Sciatic nerve (tissue), 2 donors: ENCODE data around the gene SWAP70. TPM values are rescaled to one million over a fixed set of nuclear protein-coding genes. Genes with fewer than 3 reads are reported as not detected.

Experiments used
- ATAC-seq: fragments of 200-7000 bp; cut with Tn5 transposase; one replicate; pipeline ENCODE4 v1.9.1; 2020; ENCODE audit warnings: mild to moderate bottlenecking, moderate library complexity
- DNase-seq: peaks from one replicate; pipeline ENCODE4 v3.0.0-alpha.2; 2020; ENCODE audit warnings: low spot score
- intact Hi-C: fragments of 100-400 bp; cut with DNase I; formaldehyde crosslinking; loops from one replicate; pipeline ENCODE4 v1.14.2; 2022
- total RNA-seq: library from RNA; stranded (reverse); fragmentation: NEBNext Ultra II Directional; extraction: Animal tissue kit (Norgen Biotek cat#: 25700); gene quantifications from one replicate; pipeline ENCODE4 v1.2.1, GENCODE V29; 2021
- donor health status: DM: no; HTN: no; CAD: no.
- donor health status: DM: no; HTN: no; CAD: no.

SWAP70 gene
- total RNA-seq, 1 donor from 2014 or later = 90.1 TPM

DNA sequence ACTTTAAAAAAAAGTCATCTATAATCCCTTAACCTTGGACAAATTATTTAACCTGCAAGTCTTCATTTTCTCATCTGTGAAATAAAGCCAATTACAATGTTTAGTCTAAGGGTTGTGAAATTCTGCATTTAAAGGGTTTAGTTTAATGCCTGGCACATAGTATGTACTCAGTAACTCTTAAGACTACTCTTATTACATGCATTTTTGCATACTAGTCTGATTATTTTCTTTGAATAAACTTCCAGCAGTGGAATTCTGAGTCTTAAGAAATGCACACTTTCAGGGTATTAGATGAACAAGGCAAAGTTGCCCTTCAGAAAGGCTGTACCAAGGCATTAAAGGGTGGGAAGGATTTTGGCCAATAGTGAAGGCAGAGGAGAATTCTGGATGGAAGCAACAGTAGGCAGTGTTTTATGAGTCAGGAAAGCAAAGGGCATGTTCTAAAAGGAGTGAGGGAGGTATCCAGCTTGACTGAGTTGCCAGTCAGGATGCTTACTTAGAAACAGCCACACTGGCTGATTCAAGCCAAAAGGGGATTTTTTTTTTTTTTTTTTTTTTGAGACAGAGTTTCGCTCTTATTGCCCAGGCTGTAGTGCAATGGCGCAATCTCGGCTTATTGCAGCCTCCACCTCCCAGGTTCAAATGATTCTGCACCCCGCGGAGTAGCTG lies 50.5 kb downstream of the SWAP70 start:
- ATAC-seq = no peak
- DNase-seq = no peak
- intact Hi-C loops = no loop called here

DNA sequence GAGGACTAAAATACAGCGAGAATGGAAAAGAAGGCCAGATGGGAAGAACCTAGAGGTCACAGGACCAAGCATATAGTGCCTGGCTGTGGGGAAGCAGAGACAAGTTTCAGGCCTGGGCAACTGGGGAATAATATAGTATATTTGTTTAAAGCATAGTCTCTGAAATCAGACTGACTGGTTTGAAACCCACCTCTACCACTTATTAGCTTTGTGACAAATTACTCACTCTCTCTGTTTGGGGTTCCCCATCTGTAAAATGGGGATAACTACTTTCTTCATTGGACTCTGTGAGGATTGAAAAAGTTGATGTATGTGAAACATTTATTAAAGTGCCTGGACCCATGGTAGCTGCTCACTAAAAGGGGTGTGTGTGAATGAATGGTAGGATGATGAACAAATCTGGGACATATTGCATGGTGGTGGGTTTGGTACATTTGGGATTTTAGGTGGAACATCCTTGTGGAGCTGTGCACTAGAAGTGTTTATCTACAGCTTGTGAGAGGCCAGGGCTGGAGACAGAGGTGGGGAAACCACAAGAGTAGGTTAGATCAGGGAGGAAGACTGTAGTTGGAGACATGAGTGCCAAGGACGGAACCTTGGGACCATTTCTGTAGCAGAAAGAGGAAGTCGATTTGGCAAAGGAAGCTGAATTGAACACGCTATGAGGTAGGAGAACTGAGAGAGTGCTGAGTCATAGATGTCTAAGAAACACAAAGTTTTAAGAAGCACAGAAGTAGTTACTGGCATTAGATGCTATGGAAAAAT lies 52.6 kb downstream of the SWAP70 start:
- intact Hi-C loops = no loop called here
- ATAC-seq = peak; percentile 77

DNA sequence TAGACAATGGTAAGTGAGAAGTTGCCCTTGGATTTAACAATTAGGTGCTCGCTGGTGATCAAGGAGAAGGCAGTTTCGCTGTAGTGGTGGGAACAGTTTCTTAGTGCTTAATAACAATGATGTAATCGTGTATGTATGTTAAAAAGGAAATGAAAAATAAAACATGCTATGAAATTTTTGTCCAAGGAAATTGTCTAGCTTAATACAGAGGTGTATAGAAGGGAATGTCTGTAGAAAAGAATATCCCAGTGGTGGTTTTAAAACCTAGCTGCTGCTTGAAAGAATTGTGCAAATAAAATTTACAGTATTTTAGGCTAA lies 53.1 kb downstream of the SWAP70 start:
- intact Hi-C loops = no loop called here
- ATAC-seq (no peak), DNase-seq (no peak)

More for the DNA sequence above, 52.6 kb downstream of the SWAP70 start:
- no peak for DNase-seq

DNA sequence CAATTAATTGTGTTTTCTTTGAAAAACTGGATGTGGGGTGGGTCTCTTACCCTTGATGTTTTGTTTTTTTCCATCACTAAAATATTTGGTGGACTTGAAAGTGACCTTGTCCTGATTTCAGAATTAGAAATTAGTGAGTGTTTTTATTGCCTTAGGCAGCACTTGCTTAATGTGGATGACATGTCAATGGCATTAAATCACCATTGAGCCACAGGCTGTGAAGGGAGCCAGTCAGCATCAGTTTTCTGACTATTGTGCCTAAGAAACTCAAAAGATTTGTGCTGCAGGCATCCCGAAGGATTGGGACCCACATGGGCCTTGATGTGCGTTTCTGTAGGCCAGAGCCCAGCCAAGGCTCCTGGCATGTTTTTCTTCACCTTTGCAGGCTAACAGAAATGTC lies 53.8 kb downstream of the SWAP70 start:
- ATAC-seq = no peak
- intact Hi-C loops = no loop called here

DNA sequence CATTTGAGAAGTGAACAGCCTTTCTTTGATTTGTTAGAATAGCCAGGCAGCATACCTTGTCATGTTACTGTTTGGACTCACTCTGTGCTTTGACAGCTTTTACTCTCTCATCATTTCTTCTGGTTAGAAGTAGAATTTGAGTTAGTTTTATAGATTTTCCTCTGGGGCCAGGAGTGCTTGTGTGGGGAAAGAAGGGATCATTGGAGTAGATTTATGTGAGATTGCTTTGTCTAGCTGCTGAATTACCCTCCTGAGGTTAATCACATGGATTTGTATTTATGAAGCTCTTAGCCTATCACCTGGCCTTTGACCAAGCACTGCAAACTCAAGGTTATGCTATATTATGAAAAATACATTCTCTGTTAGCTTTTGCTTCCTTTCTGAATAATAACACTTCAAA lies 54.3 kb downstream of the SWAP70 start:
- ATAC-seq (no peak), DNase-seq (no peak)
- intact Hi-C loops = no loop called here

More for the DNA sequence above, 53.8 kb downstream of the SWAP70 start:
- DNase-seq = no peak

DNA sequence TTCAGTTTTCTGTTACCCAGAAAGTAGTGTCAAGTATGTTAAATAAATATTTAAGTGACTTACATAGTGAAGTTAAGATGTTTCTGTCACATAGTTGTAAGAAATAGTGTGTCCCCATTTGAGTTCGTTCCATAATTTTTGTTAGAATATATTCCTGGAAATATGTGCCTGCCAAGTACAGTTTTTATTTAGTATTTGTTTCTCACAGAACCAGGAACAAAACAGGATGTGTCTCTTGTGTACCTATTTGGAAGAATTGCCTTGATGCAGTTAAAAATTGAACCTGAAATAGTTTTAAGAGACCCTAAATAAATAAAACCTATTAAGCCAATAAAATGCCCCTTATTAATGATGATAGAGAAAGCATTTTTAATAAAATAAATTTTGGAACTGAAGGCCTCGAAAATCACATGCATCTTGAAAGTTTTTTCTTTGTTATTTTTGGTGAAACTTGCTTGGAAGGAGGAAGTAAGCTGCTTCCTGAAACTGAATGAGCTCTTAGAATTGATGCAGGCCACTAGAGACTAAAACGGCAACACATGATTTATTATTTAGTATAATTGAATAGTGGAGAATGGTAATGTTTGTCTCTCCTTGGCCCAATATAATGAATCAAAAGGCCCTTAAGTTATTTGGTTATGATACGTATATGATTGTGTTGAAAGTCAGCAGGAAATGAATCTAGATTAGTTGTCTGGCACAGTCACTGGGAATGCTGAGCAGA lies 55.9 kb downstream of the SWAP70 start:
- DNase-seq (no peak), ATAC-seq (peak; percentile 73)
- intact Hi-C loops = no loop called here

DNA sequence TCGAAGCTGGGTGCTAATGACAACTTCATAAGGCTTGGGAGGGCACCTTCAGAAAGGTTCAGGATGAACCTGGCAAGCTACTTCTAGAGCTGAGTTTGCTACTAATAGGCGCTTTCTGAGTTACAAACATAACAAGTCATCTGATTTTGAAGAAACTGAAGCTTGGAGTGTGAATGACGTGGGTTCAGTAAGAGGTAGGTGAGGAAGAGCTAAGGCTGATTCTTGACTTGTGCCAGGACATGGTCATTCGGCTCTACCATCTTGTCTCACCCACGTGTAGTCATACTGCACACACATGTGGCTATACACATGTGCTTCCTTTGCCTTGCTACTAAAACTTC lies 56.4 kb downstream of the SWAP70 start:
- DNase-seq (no peak), ATAC-seq (peak; percentile 27)
- intact Hi-C loops = no loop called here

DNA sequence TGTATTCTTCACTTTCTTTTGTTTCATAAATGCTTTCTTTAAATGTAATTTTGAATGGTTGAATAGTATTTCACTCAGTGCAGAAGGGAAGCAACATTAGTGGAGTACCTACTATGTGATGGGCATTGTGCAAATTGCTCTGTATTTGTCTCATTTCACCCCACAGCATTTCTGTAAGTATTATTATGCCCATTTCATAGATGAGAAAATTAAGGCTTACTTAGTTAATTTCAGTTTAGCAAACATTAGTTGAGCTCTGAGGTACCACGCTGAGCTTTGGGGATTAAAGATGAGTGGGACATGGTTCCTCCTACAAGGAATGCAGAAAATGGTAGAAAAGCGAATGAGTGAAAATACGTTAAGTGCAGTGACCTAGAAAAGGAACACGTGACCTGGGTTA lies 58.1 kb downstream of the SWAP70 start:
- DNase-seq (no peak), ATAC-seq (no peak)
- intact Hi-C loops = no loop called here

DNA sequence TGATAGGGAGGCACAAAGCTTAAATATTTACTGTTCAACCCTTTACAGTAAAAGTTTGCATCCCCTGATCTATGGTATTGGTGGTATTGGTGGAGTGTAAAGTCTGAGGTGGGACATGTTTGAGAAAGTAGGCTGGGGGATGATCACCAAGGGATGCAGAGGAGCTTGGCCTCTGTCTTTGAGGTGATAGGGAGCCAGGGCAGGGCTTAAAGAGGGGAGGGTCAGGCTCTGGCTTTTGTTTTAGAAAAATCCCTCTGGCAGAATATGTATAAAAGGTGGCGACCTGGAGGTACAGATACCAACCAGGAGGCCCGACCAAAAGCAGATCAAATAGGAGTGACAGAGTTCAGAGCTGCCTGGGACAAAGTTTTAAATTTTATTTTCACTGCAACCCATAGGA lies 59.0 kb downstream of the SWAP70 start:
- intact Hi-C loops = no loop called here
- DNase-seq (no peak), ATAC-seq (no peak)

DNA sequence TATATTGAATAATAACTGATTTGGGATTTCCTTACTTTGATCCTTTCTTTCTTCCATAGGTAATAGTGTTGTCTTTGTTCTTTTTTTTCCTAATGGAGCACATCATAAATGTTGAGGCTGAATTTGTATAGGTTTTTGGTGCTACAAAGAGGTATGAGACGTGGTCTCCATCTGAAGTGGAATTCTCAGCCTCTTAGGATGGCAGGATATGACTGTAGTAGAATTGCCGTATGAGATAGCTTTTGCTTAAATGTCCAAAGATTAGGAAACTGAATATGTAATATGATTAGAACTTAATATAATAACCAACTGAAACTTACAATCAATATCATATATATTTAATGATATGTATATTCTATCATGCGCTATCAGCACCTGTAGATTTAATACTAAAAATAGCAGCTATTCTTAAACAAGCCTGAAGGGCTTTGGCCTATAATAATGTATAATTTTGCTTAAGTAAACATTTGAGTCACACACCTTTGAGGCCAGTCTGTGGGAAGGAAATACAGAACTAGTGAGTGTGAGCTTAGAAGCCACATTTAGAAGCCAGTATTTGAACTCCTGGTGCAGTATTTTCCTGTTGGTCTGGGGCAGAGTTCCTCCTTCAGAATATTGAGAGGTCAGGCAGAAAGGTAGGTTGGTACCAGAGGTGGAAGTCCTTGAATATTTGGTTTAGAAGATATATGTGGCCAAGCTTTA lies 62.6 kb downstream of the SWAP70 start:
- no peak for ATAC-seq
- no peak for DNase-seq
- intact Hi-C loops = no loop called here

DNA sequence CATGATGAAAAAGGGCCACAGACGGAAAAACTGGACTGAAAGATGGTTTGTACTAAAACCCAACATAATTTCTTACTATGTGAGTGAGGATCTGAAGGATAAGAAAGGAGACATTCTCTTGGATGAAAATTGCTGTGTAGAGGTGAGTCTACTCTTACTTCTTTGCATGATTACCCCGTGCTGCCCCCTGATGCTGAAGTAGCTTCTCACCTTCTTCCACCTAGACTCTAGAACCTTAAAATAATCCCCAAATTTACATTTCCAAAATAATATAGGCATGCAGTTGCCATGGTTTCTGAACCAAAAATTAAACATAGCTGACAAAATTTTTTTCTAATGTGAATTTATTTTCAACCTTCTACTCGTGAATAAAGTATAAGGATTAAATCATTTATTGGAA lies 64.2 kb downstream of the SWAP70 start:
- intact Hi-C loops = no loop called here
- no peak for ATAC-seq

DNA sequence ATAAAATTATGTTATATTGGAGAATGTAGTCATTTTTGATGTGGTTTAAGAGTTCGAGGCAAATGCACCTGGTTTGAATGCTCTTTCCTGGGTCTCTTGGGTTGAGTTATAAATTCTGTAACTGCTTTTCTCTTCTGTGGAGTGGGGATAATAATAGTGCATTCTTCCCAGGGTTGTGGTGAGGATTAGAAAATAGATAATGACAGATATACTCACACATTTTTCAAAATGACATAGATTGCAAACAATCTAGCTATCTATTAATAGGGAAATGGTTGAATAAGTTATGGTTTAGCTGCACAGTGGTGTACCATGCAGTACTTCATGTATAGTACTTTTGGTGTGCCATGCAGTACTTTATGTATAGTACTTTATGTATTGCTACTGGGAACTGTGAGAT lies 67.4 kb downstream of the SWAP70 start:
- intact Hi-C loops = no loop called here
- no peak for ATAC-seq

More for the DNA sequence above, 64.2 kb downstream of the SWAP70 start:
- DNase-seq = no peak

DNA sequence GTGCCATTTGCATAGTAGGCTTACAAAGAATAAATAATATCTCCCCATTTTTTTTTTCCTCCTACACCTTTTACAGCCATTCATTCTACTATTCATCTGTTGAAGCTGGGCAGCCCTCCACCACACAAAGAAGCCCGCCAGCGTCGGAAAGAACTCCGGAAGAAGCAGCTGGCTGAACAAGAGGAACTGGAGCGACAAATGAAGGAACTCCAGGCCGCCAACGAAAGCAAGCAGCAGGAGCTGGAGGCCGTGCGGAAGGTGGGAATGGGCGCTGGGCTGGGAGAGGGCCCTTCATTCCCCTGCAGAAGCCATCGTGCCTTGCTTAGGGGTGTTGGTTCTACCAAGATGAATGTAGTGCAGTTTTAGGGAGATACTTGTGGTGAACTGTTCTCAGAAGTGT lies 68.6 kb downstream of the SWAP70 start:
- intact Hi-C loops = no loop called here

More for the DNA sequence above, 67.4 kb downstream of the SWAP70 start:
- DNase-seq = no peak

DNA sequence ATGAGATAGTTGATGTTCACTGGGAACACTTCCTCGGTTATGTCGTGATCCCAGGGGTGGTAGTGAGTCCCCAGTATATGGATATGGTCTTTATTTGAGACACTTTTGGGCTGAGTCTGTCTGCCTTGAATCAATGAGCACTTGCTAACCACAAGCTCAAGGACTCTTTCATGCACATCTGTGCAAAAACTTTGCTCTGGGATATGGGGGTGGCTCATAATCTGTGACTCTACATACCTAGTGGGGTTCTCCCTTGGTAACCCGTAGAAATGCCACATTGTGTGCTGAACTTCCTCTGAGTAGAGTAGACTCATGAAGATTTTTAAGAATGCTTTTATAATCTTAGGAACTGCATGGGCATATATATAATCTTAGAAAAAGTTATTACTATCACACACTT lies 69.3 kb downstream of the SWAP70 start:
- intact Hi-C loops = no loop called here
- DNase-seq = no peak
- no peak for ATAC-seq

More for the DNA sequence above, 68.6 kb downstream of the SWAP70 start:
- ATAC-seq (no peak), DNase-seq (no peak)

DNA sequence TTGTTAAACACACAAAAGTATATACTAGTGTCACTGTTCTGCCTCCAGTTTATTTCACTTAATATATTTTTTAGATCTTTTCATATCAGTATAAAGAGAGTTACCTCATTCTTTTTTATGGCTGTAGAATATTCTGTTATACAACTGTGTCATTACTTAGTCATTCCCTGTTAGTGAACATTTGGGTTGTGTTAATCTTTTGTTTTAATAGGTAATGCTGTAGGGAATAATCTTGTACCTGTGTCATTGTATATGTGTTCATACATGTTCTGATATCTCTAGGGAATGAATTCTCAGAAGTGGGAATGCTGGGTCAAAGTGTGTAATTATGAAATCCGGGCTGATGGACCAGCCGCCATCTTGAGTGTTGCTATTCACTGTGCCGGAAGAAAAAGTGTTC lies 71.4 kb downstream of the SWAP70 start:
- intact Hi-C loops = no loop called here
- DNase-seq = no peak
- ATAC-seq = no peak

DNA sequence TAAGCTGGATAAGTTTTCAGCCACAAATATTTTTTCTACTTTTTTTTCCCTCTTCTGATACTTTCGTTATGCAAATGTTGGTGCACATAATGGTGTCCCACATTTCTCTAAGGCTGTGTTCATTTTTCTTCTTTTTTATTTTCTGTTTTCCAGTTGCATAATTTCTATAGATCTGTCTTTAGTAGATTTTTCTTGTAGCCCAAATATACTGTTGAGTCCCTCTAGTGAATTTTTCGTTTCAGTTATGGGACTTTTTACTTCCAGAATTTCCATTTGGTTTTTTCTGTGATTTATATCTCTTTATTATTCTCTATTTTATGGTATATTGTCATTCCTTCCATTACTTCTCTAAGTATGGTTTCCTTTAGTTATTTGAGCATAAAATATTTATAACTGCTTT lies 72.0 kb downstream of the SWAP70 start:
- intact Hi-C loops = no loop called here
- ATAC-seq (no peak), DNase-seq (no peak)

DNA sequence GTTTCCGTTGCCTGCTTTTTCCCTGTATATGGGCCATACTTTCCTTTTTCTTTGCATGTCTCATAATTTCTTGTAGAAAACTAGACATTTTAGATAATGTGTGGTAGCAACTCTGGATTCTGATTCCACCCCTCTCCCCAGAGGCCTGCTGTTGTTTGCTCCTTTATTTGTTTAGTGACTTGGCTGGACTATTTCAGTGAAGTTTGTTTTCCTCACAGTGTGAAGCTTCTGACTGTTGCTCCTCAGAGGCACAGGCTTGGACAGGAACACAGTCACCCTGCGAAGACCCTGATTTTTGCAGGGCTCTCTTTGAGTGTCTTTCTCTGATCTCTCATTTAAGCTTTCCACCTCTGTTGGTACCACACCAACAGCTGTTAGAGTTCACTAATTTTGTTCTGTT lies 72.5 kb downstream of the SWAP70 start:
- DNase-seq (no peak), ATAC-seq (no peak)
- intact Hi-C loops = no loop called here

DNA sequence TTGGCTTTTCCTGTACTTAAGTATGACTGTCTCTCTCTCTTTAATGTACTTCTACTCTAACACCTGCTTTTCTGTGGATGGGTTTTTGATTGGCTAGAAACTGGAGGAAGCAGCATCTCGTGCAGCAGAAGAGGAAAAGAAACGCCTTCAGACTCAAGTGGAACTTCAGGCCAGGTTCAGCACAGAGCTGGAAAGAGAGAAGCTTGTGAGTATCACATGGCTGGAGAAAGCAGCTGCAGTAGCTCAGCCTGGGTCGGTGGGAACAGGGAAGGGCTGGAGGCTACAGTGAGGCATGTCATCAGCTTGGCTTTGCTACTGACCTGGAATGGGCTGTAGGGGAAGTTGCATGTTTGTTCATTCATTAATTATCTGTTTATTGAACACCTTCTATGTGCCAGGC lies 74.2 kb downstream of the SWAP70 start:
- no peak for DNase-seq
- intact Hi-C loops = no loop called here
- peak; percentile 86 for ATAC-seq

DNA sequence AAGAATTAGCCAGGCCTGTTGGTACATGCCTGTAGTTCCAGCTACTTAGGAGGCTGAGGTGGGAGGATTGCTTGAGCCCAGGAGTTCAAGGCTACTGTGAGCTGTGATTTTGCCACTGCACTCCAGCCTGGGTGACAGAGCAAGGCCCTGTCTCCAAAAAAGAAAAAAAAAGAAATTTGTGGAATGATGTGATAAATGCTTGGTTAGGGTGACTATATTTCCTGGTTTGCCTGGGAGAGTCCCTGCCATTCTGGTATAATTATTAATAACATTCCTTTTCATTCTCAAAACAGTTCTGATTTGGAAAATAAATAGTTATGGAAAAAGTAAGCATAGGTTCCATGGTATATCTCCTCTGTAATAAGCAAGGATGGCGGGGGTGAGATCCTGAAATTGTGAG lies 74.8 kb downstream of the SWAP70 start:
- DNase-seq (no peak), ATAC-seq (no peak)
- intact Hi-C loops = no loop called here
